ENCODE data around the gene ISY1.
A peak's percentile ranks its signal among the peaks of the same experiment; 100 is the strongest.

The ISY1 gene

DNA sequence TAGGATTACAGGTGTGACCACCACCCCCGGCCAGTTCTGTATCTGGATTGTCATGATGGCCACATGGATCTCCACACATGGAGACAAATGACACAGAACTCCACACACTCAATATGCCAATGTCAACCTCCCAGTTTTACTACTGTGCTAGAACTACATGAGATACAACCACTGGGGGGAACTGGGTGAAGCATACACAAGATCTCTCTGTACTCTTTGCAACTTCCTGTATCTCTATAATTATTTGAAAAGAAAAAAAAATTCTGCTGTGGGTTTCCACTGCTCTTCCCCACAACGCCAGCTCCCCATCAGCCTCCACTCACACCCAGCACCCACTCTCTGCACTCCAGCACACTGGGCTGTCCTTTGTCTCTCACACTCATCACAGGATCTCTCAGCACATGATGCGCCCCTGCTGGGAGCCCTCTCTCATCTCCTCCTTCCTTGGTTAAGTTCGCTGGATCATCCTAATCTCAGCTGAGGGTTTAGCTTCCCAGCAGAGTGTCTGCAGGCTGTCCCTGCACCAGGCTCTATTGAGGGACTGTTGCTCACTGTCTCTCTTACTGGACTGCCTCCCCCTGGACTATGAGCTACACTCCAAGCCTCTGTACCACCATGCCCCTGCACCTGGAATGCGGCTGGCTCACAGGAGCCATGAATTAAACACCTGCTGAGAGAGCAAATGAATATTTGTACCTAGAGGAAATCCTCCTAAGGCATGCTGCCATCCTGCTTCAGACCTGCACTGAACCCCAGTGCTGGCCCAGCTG, 28.6 kb downstream of the ISY1 start:
- Histone ChIP-seq H3K9me3 (ENCODE audit: control insufficient read depth in 1 of 2, low read length in 2 of 2) (no peaks in the 10 kb centered on the region), H3K27me3 (ENCODE audit: control insufficient read depth in 1 of 2, insufficient read depth in 2 of 2, low read length in 2 of 2) (no peaks in the 10 kb centered on the region), H3K27ac (ENCODE audit: low read depth, low read length) (no peak overlapping the region), H3K4me1 (ENCODE audit: control insufficient read depth in 1 of 2, insufficient read depth in 2 of 2, low read length in 2 of 2) (no peaks in the 10 kb centered on the region), H3K4me3 (ENCODE audit: low read depth in 1 of 2, low read length in 2 of 2) (no peak overlapping the region), H3K9ac (ENCODE audit: low read depth in 1 of 2, low read length in 2 of 2) (no peak overlapping the region), H3K36me3 (ENCODE audit: control insufficient read depth in 1 of 2, insufficient read depth in 2 of 2, low read length in 2 of 2) (peaks cover 40 to 79% of the 10 kb centered on the region in 2 donors)

DNA sequence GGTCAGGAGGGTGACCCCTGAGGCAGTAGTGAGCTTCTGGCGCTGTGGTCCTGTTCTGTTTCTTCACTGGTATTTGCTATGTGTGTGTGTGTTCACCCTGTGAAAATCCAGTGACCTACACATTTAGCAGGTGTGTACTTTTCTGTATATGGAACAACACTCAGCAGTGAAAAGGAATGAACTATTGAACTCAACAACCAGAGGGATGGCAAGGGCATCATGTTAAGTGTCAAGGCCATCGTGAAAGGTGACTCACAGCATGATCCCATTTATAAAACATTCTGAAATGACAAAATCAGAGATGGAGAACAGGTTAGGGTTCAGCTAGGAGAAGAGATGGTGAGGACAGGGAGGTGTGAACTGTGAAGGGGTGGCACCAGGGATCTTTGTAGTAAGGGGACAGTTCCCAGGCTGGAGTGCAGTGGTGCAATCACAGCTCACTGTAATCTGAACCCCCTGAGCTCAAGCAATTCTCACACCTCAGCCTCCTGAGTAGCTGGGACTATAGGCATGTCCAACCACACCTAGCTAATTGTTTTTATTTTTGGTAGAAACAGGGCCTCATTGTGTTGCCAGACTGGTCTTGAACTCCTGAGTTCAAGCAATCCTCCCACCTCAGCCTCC, 29.3 kb downstream of the ISY1 start:
- peaks cover 40 to 83% of the 10 kb centered on the region in 2 donors for H3K36me3 ChIP-seq (ENCODE audit: control insufficient read depth in 1 of 2, insufficient read depth in 2 of 2, low read length in 2 of 2)
- H3K4me3 ChIP-seq (ENCODE audit: low read depth in 1 of 2, low read length in 2 of 2): no peak overlapping the region
- H3K9me3 ChIP-seq (ENCODE audit: control insufficient read depth in 1 of 2, low read length in 2 of 2): no peaks in the 10 kb centered on the region
- no peak overlapping the region for H3K27ac ChIP-seq (ENCODE audit: low read depth, low read length)
- H3K27me3 ChIP-seq (ENCODE audit: control insufficient read depth in 1 of 2, insufficient read depth in 2 of 2, low read length in 2 of 2): no peaks in the 10 kb centered on the region
- H3K4me1 ChIP-seq (ENCODE audit: control insufficient read depth in 1 of 2, insufficient read depth in 2 of 2, low read length in 2 of 2): no peaks in the 10 kb centered on the region
- no peak overlapping the region for H3K9ac ChIP-seq (ENCODE audit: low read depth in 1 of 2, low read length in 2 of 2)

DNA sequence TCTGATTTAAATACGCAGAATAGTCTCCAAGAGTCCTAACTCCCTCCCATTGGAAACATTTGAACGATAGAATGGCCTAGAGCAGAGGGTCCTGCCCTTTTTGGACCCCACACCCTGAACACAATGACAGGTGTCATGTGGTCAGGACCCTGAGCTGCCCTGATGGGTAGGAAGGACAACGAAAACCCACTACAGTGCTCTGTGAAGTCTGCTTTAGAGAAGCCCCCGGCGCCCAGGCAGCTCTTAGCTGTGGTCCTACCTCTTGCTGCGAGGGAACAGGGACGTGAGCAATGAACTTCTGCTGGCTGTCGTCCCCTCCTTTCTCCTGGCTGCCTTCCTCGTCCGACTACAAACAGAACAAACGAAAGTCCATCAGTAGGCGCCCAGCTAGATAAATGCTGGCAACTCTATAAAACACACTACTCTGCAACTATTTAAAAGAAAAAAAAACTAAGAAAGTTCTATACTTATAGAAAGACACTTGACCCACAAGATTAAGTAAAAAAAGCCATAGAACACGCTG, 30.5 kb downstream of the ISY1 start:
- H3K4me3 ChIP-seq (ENCODE audit: low read depth in 1 of 2, low read length in 2 of 2): no peak overlapping the region
- H3K9me3 ChIP-seq (ENCODE audit: control insufficient read depth in 1 of 2, low read length in 2 of 2): no peaks in the 10 kb centered on the region
- peaks cover 40 to 76% of the 10 kb centered on the region in 2 donors for H3K36me3 ChIP-seq (ENCODE audit: control insufficient read depth in 1 of 2, insufficient read depth in 2 of 2, low read length in 2 of 2)
- no peaks in the 10 kb centered on the region for H3K27me3 ChIP-seq (ENCODE audit: control insufficient read depth in 1 of 2, insufficient read depth in 2 of 2, low read length in 2 of 2)
- no peaks in the 10 kb centered on the region for H3K4me1 ChIP-seq (ENCODE audit: control insufficient read depth in 1 of 2, insufficient read depth in 2 of 2, low read length in 2 of 2)
- H3K9ac ChIP-seq (ENCODE audit: low read depth in 1 of 2, low read length in 2 of 2): no peak overlapping the region
- no peak overlapping the region for H3K27ac ChIP-seq (ENCODE audit: low read depth, low read length)

DNA sequence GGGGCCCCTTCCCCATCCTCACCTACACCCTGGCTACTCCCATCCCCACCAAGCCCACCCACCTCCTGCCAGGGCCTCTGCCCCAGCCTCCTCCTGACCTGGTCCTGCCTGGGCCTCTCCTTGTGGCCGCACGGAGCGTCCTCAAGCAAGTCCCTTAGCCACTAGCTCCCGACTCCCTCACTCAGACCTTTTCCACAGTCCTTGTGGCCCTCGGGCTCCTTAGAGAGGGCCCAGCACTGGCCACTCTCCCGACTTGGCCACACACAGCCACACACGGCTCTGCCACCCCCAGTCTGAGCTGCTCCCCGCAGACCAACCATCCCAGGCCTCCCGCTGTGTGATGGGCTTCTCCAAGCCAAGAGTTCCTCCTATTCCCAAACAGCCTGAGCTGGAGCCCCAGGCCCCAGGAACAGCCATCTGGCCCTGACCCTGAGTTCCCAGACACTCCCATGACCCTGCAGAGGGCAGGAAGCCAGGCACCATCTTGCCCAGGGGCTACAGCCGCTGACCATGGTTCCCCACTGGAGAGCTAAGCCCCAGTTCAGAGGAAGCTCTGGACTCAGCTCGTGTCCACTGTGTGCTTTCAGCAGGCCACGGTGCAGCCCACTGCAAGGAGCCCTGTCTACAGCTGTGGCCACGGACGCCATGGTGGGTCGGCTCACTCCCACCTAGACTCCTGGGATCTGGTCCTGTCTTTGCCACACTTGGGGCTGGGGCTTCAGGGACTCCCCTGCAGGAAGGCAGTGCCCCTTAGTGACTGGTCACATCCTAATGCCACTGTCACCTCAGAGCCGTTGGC, 32.3 kb downstream of the ISY1 start:
- Histone ChIP-seq H3K27me3 (ENCODE audit: control insufficient read depth in 1 of 2, insufficient read depth in 2 of 2, low read length in 2 of 2) (no peaks in the 10 kb centered on the region), H3K36me3 (ENCODE audit: control insufficient read depth in 1 of 2, insufficient read depth in 2 of 2, low read length in 2 of 2) (peaks cover 29 to 58% of the 10 kb centered on the region in 2 donors)

DNA sequence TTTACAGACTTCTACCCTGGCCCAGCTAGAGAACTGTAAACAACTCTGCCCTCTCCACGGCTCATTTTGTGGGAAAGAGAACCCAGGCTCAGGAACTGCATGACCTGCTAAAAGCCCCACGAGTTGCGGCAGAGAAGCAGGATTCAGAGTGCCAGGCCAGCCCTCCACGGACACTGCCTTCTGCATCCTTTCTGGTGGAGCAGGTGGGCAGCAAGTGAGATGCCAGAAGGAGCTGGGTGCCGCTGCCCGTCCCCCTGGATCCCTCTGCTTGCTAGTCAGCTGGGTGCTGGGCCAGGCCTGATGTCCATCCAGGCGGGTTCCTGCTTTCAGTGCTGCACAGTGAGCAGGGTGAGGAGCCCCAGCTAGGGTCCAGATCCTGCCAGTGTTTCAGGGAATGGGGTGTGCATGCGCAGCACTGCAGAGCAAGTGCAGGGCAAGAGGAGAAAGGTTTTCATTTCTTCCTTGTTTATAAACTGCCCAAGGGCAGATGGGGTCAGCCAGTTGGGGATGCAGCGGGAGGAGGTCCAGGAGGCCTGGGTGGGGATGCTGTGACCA, 34.1 kb downstream of the ISY1 start:
- peaks cover 21 to 42% of the 10 kb centered on the region in 2 donors for H3K36me3 ChIP-seq (ENCODE audit: control insufficient read depth in 1 of 2, insufficient read depth in 2 of 2, low read length in 2 of 2)

More for the DNA sequence above, 32.3 kb downstream of the ISY1 start:
- H3K4me1 ChIP-seq (ENCODE audit: control insufficient read depth in 1 of 2, insufficient read depth in 2 of 2, low read length in 2 of 2): peaks cover under 1 to 3% of the 10 kb centered on the region in 2 donors
- no peaks in the 10 kb centered on the region for H3K9me3 ChIP-seq (ENCODE audit: control insufficient read depth in 1 of 2, low read length in 2 of 2)
- H3K9ac ChIP-seq (ENCODE audit: low read depth in 1 of 2, low read length in 2 of 2): no peak overlapping the region
- H3K4me3 ChIP-seq (ENCODE audit: low read depth in 1 of 2, low read length in 2 of 2): no peak overlapping the region
- H3K27ac ChIP-seq (ENCODE audit: low read depth, low read length): no peak overlapping the region

DNA sequence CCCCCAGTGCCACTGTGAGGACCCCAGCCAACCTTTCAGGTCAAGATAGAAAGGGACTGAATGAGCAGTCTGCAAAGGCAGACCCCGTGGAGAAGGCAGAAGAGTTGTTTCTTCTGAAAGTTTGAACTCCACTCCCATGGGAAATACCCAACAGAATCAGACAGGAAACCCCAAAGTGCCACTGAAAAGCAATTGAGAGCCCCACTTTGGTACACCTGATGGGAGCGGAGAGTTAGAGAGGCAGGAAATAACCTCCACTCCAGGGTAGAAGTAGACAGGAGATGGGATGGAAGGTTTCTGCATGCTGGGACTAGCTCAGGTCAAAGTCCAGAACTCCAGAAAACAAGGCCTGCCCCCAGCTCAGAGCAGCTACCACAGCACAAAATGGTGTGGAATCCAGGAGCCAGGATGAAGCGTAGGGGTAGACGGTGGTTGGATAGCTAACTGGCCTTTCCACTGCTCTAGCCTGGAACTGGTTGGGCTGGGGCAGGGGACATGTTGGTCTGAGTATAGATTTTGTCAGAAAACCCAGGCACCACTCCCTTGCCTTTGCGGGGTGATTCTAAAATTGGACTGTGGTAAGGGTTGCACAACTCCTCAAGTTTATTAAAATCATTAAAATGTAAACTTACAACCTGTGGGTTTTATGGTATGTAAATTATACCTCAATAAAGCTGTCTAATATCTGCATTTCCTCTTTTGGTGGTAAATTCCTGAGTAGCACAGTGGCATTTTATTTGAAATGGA, 37.4 kb downstream of the ISY1 start:
- Histone ChIP-seq H3K9ac (ENCODE audit: low read depth in 1 of 2, low read length in 2 of 2) (no peak overlapping the region), H3K27me3 (ENCODE audit: control insufficient read depth in 1 of 2, insufficient read depth in 2 of 2, low read length in 2 of 2) (no peaks in the 10 kb centered on the region), H3K27ac (ENCODE audit: low read depth, low read length) (no peak overlapping the region), H3K4me1 (ENCODE audit: control insufficient read depth in 1 of 2, insufficient read depth in 2 of 2, low read length in 2 of 2) (peaks cover 30 to 34% of the 10 kb centered on the region in 2 donors), H3K9me3 (ENCODE audit: control insufficient read depth in 1 of 2, low read length in 2 of 2) (no peaks in the 10 kb centered on the region), H3K36me3 (ENCODE audit: control insufficient read depth in 1 of 2, insufficient read depth in 2 of 2, low read length in 2 of 2) (peaks cover 0 to 10% of the 10 kb centered on the region in 2 donors), H3K4me3 (ENCODE audit: low read depth in 1 of 2, low read length in 2 of 2) (no peak overlapping the region)

More for the DNA sequence above, 34.1 kb downstream of the ISY1 start:
- H3K27me3 ChIP-seq (ENCODE audit: control insufficient read depth in 1 of 2, insufficient read depth in 2 of 2, low read length in 2 of 2): no peaks in the 10 kb centered on the region
- no peak overlapping the region for H3K9ac ChIP-seq (ENCODE audit: low read depth in 1 of 2, low read length in 2 of 2)
- no peak overlapping the region for H3K27ac ChIP-seq (ENCODE audit: low read depth, low read length)
- H3K9me3 ChIP-seq (ENCODE audit: control insufficient read depth in 1 of 2, low read length in 2 of 2): no peaks in the 10 kb centered on the region
- H3K4me3 ChIP-seq (ENCODE audit: low read depth in 1 of 2, low read length in 2 of 2): no peak overlapping the region
- peaks cover 12 to 17% of the 10 kb centered on the region in 2 donors for H3K4me1 ChIP-seq (ENCODE audit: control insufficient read depth in 1 of 2, insufficient read depth in 2 of 2, low read length in 2 of 2)

DNA sequence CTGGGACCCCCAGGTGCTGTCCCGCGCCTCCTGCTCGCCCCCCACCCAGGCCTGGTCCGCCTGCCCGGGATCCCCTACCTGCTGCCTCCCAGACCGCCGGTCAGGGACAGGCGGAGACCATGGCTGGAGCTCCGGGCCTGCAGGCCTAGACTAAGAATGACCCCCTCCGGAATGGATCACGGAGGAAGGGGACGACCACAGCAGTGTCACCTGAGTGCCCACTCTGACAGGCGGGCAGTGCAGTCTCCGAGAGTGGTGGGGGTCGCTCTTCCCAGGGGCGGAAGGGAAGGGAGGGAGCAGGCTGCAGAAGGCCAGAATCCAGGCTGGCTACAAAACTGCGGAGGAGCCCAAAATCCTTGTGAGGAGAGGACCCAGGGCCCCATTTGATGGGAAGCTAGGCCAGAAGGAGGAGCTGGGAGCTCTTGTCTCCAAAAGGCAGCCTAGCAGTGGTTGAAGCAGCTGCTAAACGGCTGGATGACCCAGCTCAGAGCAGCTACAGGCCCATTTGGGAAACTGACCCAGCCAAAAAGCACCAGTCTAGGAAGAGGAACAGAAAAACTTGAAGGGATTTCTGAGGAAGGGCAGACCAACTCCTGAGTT, 38.4 kb downstream of the ISY1 start:
- H3K9me3 ChIP-seq (ENCODE audit: control insufficient read depth in 1 of 2, low read length in 2 of 2): no peaks in the 10 kb centered on the region
- peaks cover 3 to 8% of the 10 kb centered on the region in 2 donors for H3K36me3 ChIP-seq (ENCODE audit: control insufficient read depth in 1 of 2, insufficient read depth in 2 of 2, low read length in 2 of 2)
- H3K27me3 ChIP-seq (ENCODE audit: control insufficient read depth in 1 of 2, insufficient read depth in 2 of 2, low read length in 2 of 2): no peaks in the 10 kb centered on the region
- H3K9ac ChIP-seq (ENCODE audit: low read depth in 1 of 2, low read length in 2 of 2): no peak overlapping the region
- no peak overlapping the region for H3K4me3 ChIP-seq (ENCODE audit: low read depth in 1 of 2, low read length in 2 of 2)
- H3K27ac ChIP-seq (ENCODE audit: low read depth, low read length): peak overlapping the region; percentile 89
- peaks cover 40 to 44% of the 10 kb centered on the region in 2 donors for H3K4me1 ChIP-seq (ENCODE audit: control insufficient read depth in 1 of 2, insufficient read depth in 2 of 2, low read length in 2 of 2)

DNA sequence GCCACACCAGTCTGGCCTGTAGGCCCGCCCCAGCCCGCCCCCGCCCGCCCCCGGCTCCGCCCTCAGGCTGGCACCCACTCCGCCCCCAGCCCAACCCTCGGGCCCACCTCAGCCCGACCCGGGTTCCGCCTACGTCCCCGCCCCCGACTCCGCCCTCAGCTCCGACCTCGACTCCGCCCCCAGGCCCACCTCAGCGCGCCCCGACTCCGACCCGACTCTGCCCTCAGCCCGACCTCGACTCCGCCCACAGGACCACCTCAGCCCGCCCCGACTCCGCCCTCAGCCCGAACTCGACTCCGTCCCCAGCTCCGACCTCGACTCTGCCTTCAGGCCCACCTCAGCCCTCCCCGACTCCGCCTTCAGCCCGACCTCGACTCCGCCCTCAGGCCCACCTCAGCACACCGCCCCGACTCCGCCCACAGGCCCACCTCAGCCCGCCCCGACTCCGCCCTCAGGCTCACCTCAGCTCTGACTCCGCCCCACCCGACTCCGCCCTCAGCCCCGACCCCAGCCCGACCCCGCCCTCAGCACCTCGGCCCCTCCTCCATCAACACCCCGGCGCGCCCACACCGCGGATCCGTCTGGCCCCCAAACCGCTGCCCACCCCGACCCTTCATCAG, 39.0 kb downstream of the ISY1 start, which contains the start of gene RAB43:
Gene RAB43 (minus strand): TSS at position 13 of the 620 bp plus-strand sequence. CDS start 315 bp downstream, outside the sequence.
- Histone ChIP-seq H3K4me1 (ENCODE audit: control insufficient read depth in 1 of 2, insufficient read depth in 2 of 2, low read length in 2 of 2) (peaks cover 46 to 50% of the 10 kb centered on the region in 2 donors), H3K4me3 (ENCODE audit: low read depth in 1 of 2, low read length in 2 of 2) (peak within 1 kb of the TSS; percentile 74 to 83), H3K36me3 (ENCODE audit: control insufficient read depth in 1 of 2, insufficient read depth in 2 of 2, low read length in 2 of 2) (peaks cover 3 to 4% of the 10 kb centered on the region in 2 donors), H3K27me3 (ENCODE audit: control insufficient read depth in 1 of 2, insufficient read depth in 2 of 2, low read length in 2 of 2) (no peaks in the 10 kb centered on the region), H3K27ac (ENCODE audit: low read depth, low read length) (peak within 1 kb of the TSS; percentile 89), H3K9ac (ENCODE audit: low read depth in 1 of 2, low read length in 2 of 2) (peak within 1 kb of the TSS; percentile 65 to 86), H3K9me3 (ENCODE audit: control insufficient read depth in 1 of 2, low read length in 2 of 2) (no peaks in the 10 kb centered on the region)
